ENCODE results near the gene ATP6V0A4.

- TF ChIP-seq CTCF (IDR thresholded peaks at IDR 0.05), result no peak
- no peak for TF ChIP-seq POLR2A (IDR thresholded peaks at IDR 0.05)
These were observed 42.0 kb downstream of the ATP6V0A4 start for GRCh38 chr7:138755842-138756590.
